ENCODE measurements around the gene FUT7.

Gene FUT7

GRCh38 chr9:137046088-137046787 is 14.3 kb upstream of the FUT7 start, which contains the start of gene NPDC1:
NPDC1 (minus strand) TSS chr9:137046177; CDS start chr9:137045989, 188 bp downstream.
- Histone ChIP-seq H3K4me1 (ENCODE audit: low read depth, poor library complexity, severe bottlenecking) (no peaks in the 10 kb centered on the region), H2AFZ (ENCODE audit: low read depth) (no peak within 1 kb of the TSS; the same call in 1 of the 2 replicates), H3K27me3 (ENCODE audit: insufficient read depth, low read depth) (peaks cover 86% of the 10 kb centered on the region), H3K79me2 (ENCODE audit: insufficient read depth, low read depth) (no peaks in the 10 kb centered on the region), H3K9ac (no peak within 1 kb of the TSS), H3K36me3 (ENCODE audit: insufficient read depth) (no peaks in the 10 kb centered on the region), H3K27ac (no peak within 1 kb of the TSS), H3K4me2 (no peak within 1 kb of the TSS; the same call in 1 of the 2 replicates), H4K20me1 (ENCODE audit: insufficient read depth) (no peaks in the 10 kb centered on the region), H3K4me3 (IDR thresholded peaks at IDR 0.05; ENCODE audit: insufficient read depth, low read depth, low read length) (no peak within 1 kb of the TSS)
- peak; percentile 81 for TF ChIP-seq CTCF (conservative IDR thresholded peaks at IDR 0.05; ENCODE audit: low read depth, low read length)

- Histone ChIP-seq H3K9ac (no peak overlapping the region), H2AFZ (ENCODE audit: low read depth) (no peak overlapping the region), H4K20me1 (ENCODE audit: insufficient read depth) (no peaks in the 10 kb centered on the region), H3K4me1 (ENCODE audit: low read depth, poor library complexity, severe bottlenecking) (no peaks in the 10 kb centered on the region), H3K27ac (no peak overlapping the region), H3K4me2 (no peak overlapping the region; the same call in 1 of the 2 replicates), H3K4me3 (IDR thresholded peaks at IDR 0.05; ENCODE audit: insufficient read depth, low read depth, low read length) (no peak overlapping the region), H3K79me2 (ENCODE audit: insufficient read depth, low read depth) (no peaks in the 10 kb centered on the region), H3K27me3 (ENCODE audit: insufficient read depth, low read depth) (peaks cover 87% of the 10 kb centered on the region), H3K36me3 (ENCODE audit: insufficient read depth) (no peaks in the 10 kb centered on the region)
- no peak for TF ChIP-seq CTCF (conservative IDR thresholded peaks at IDR 0.05; ENCODE audit: low read depth, low read length)
These were observed 13.6 kb upstream of the FUT7 start for GRCh38 chr9:137045294-137046087.

- H3K9ac ChIP-seq: no peak overlapping the region
- no peak overlapping the region for H3K4me3 ChIP-seq (IDR thresholded peaks at IDR 0.05; ENCODE audit: insufficient read depth, low read depth, low read length)
- H3K4me2 ChIP-seq: no peak overlapping the region
These were observed 12.8 kb upstream of the FUT7 start for GRCh38 chr9:137044502-137045177.

More at GRCh38 chr9:137044502-137045177, 12.8 kb upstream of the FUT7 start:
- H3K4me1 ChIP-seq (ENCODE audit: low read depth, poor library complexity, severe bottlenecking): no peaks in the 10 kb centered on the region
- peaks cover 85% of the 10 kb centered on the region for H3K27me3 ChIP-seq (ENCODE audit: insufficient read depth, low read depth)
- no peak overlapping the region for H3K27ac ChIP-seq
- no peaks in the 10 kb centered on the region for H3K79me2 ChIP-seq (ENCODE audit: insufficient read depth, low read depth)
- H2AFZ ChIP-seq (ENCODE audit: low read depth): no peak overlapping the region
- no peaks in the 10 kb centered on the region for H3K36me3 ChIP-seq (ENCODE audit: insufficient read depth)
- H4K20me1 ChIP-seq (ENCODE audit: insufficient read depth): no peaks in the 10 kb centered on the region
- no peak for TF ChIP-seq CTCF (conservative IDR thresholded peaks at IDR 0.05; ENCODE audit: low read depth, low read length)

Data from KMS-11 (cell line).